HFF-Myc (cell line): ENCODE results near the gene MFAP2.

Source experiments
- DNase-seq: peaks from one replicate; pipeline ENCODE4 v3.0.0-alpha.2; 2011; ENCODE audit warnings: low read depth; ENCODE audit errors: extremely low read depth
- H3K4me3 ChIP-seq: replicated peaks from 2 replicates; pipeline ENCODE4 v1.5.1; 2011; ENCODE audit warnings: low read depth, mild to moderate bottlenecking, control low read depth, low read length
- CTCF ChIP-seq: IDR thresholded peaks from 2 replicates; pipeline ENCODE4 v1.5.1; 2012; ENCODE audit warnings: mild to moderate bottlenecking, low read depth, low read length, control low read depth; ENCODE audit errors: missing control alignments

Gene MFAP2

GRCh38 chr1:16976966-16977365, 3.5 kb downstream of the MFAP2 start:
- TF ChIP-seq CTCF, result no peak
- no peak for DNase-seq
- H3K4me3 ChIP-seq, result no peak overlapping the region

GRCh38 chr1:16975838-16976237, 4.6 kb downstream of the MFAP2 start:
- no peak for TF ChIP-seq CTCF
- no peak overlapping the region for H3K4me3 ChIP-seq
- DNase-seq, result no peak

GRCh38 chr1:16975211-16975610, 5.2 kb downstream of the MFAP2 start:
- no peak for DNase-seq
- no peak overlapping the region for H3K4me3 ChIP-seq
- TF ChIP-seq CTCF, result no peak

GRCh38 chr1:16973215-16973614, 7.2 kb downstream of the MFAP2 start:
- DNase-seq, result no peak
- no peak for TF ChIP-seq CTCF
- H3K4me3 ChIP-seq, result no peak overlapping the region

- no peak for TF ChIP-seq CTCF
- no peak for DNase-seq
- no peak overlapping the region for H3K4me3 ChIP-seq
These were observed 8.1 kb downstream of the MFAP2 start for GRCh38 chr1:16972189-16972895.

GRCh38 chr1:16971341-16972188, 8.9 kb downstream of the MFAP2 start:
- no peak for DNase-seq
- no peak overlapping the region for H3K4me3 ChIP-seq
- no peak for TF ChIP-seq CTCF
